ELR (cell line): ENCODE measurements around the gene KRTAP5-2.
"Not testable (repeated sequence)": the region's sequence is repeated elsewhere in the genome, so short reads cannot be mapped to it uniquely, and the experiment has no call there.

Experiments used
- DNase-seq: peaks from one replicate; pipeline ENCODE4 v3.0.0-alpha.2; 2015; ENCODE audit warnings: low read depth

The KRTAP5-2 gene

GRCh38 chr11:1589996-1590395 lies 8.1 kb downstream of the KRTAP5-2 start:
- DNase-seq = no peak

GRCh38 chr11:1589191-1589963 lies 8.7 kb downstream of the KRTAP5-2 start:
- DNase-seq = not testable (repeated sequence)

GRCh38 chr11:1586699-1587098 lies 11.4 kb downstream of the KRTAP5-2 start:
- no peak for DNase-seq

GRCh38 chr11:1584661-1585370 lies 13.3 kb downstream of the KRTAP5-2 start, which contains the start of gene KRTAP5-1:
Gene KRTAP5-1 (minus strand): TSS chr11:1585283. CDS start chr11:1585249, 34 bp downstream.
- DNase-seq = not testable (repeated sequence)

- DNase-seq = not testable (repeated sequence)
These were observed 15.2 kb downstream of the KRTAP5-2 start for GRCh38 chr11:1582909-1583308.

GRCh38 chr11:1581976-1582375 lies 16.1 kb downstream of the KRTAP5-2 start:
- DNase-seq = no peak

GRCh38 chr11:1576825-1577224 lies 21.3 kb downstream of the KRTAP5-2 start:
- DNase-seq = no peak

GRCh38 chr11:1575756-1576155 lies 22.3 kb downstream of the KRTAP5-2 start:
- DNase-seq = not testable (repeated sequence)

- DNase-seq = no peak
These were observed 23.2 kb downstream of the KRTAP5-2 start for GRCh38 chr11:1574933-1575242.

- peak; percentile 51 for DNase-seq
These were observed 23.7 kb downstream of the KRTAP5-2 start for GRCh38 chr11:1574238-1574932.

GRCh38 chr11:1573903-1574237 lies 24.2 kb downstream of the KRTAP5-2 start:
- no peak for DNase-seq

- DNase-seq = no peak
These were observed 24.8 kb downstream of the KRTAP5-2 start for GRCh38 chr11:1573077-1573902.

GRCh38 chr11:1572197-1573076 lies 25.7 kb downstream of the KRTAP5-2 start, which contains the start of gene DUSP8:
Gene DUSP8 (minus strand): TSS chr11:1572271. CDS start chr11:1565826, 6,445 bp downstream.
- peak; percentile 88 for DNase-seq

- no peak for DNase-seq
These were observed 26.3 kb downstream of the KRTAP5-2 start for GRCh38 chr11:1571760-1572196.

GRCh38 chr11:1570896-1571759 lies 27.0 kb downstream of the KRTAP5-2 start:
- DNase-seq = no peak

- no peak for DNase-seq
These were observed 27.6 kb downstream of the KRTAP5-2 start for GRCh38 chr11:1570531-1570895.

GRCh38 chr11:1570001-1570453 lies 28.1 kb downstream of the KRTAP5-2 start:
- DNase-seq = no peak

GRCh38 chr11:1569251-1569780 lies 28.8 kb downstream of the KRTAP5-2 start:
- DNase-seq = no peak

GRCh38 chr11:1568441-1568911 lies 29.6 kb downstream of the KRTAP5-2 start:
- no peak for DNase-seq
